SK-N-SH (cell line): ENCODE data around the gene PRKN. TPM values are rescaled to one million over a fixed set of nuclear protein-coding genes. Genes with fewer than 3 reads are reported as not detected.

Experiments used
- CTCF ChIA-PET: fragments of 300-600, 350-600 bp; formaldehyde crosslinking; extraction: SDS; loops from one replicate; lab custom pipeline; 2021; lab: Yijun Ruan, JAX
- POLR2A ChIA-PET: fragments of 350-600 bp; sonication (Branson Sonifier 250); formaldehyde crosslinking; extraction: SDS; loops from one replicate; lab custom pipeline; 2020; ENCODE audit warnings: antibody characterized with exemption, inconsistent platforms; lab: Yijun Ruan, JAX
- DNase-seq: peaks from one replicate; pipeline ENCODE4 v3.0.0; 2012
- H2AFZ ChIP-seq: fragments of 200-600 bp; sonication (generic); 2 replicates; pipeline ENCODE4 v1.8.1; 2016; ENCODE audit warnings: antibody characterized with exemption, mild to moderate bottlenecking, low read depth
- H3F3A ChIP-seq: fragments of 200-600 bp; sonication (generic); replicated peaks from 2 replicates; pipeline ENCODE3; 2016; ENCODE audit warnings: antibody characterized with exemption, mild to moderate bottlenecking; ENCODE audit not compliant: insufficient read depth
- H3K27ac ChIP-seq, 2 experiments: fragments of 200-500 bp in 1 of 2; fragments of 200-600 bp in 1 of 2; sonication (Bioruptor generic) in 1 of 2; sonication (generic), shearing (Covaris generic) in 1 of 2; 2 replicates each; pipeline versions ENCODE4 v1.5.1 to v1.6.1; 2014 to 2016; ENCODE audit warnings: low read depth in 2 of 2, inconsistent platforms in 1 of 2, low read length in 1 of 2, mild to moderate bottlenecking in 1 of 2, mixed read lengths in 1 of 2
- H3K27me3 ChIP-seq: fragments of 200-600 bp; sonication (generic), shearing (Covaris generic); 2 replicates; pipeline ENCODE4 v1.6.1; 2016; ENCODE audit warnings: mixed run types; ENCODE audit not compliant: insufficient read depth
- H3K36me3 ChIP-seq, 2 experiments: fragments of 200-500 bp in 1 of 2; fragments of 200-600 bp in 1 of 2; sonication (Bioruptor generic) in 1 of 2; sonication (generic) in 1 of 2; replicated peaks in 1 of 2; 2 replicates each; pipeline versions ENCODE3 to v1.5.1; 2014 to 2016; ENCODE audit warnings: low read length in 1 of 2, mild to moderate bottlenecking in 1 of 2; ENCODE audit not compliant: insufficient read depth in 2 of 2, control insufficient read depth in 1 of 2
- H3K4me1 ChIP-seq, 2 experiments: fragments of 200-500 bp in 1 of 2; fragments of 200-600 bp in 1 of 2; sonication (Bioruptor generic) in 1 of 2; sonication (generic), shearing (Covaris generic) in 1 of 2; 2 replicates each; pipeline versions ENCODE4 v1.5.1 to v1.6.1; 2014 to 2016; ENCODE audit warnings: low read depth in 1 of 2, low read length in 1 of 2, mixed run types in 1 of 2; ENCODE audit not compliant: insufficient read depth in 2 of 2, control insufficient read depth in 1 of 2
- H3K4me2 ChIP-seq: fragments of 200-600 bp; sonication (generic), shearing (Covaris generic); 2 replicates; pipeline ENCODE4 v1.6.1; 2017; ENCODE audit warnings: mixed run types
- H3K4me3 ChIP-seq, 2 experiments: fragments of 200-500 bp in 1 of 2; fragments of 200-600 bp in 1 of 2; sonication (Bioruptor generic) in 1 of 2; sonication (generic), shearing (Covaris generic) in 1 of 2; 2 replicates each; pipeline versions ENCODE4 v1.5.1 to v1.8.1; 2014 to 2016; ENCODE audit warnings: low read depth in 2 of 2, inconsistent platforms in 1 of 2, low read length in 1 of 2, mild to moderate bottlenecking in 1 of 2, mixed read lengths in 1 of 2, moderate library complexity in 1 of 2
- H3K79me2 ChIP-seq: fragments of 200-600 bp; sonication (generic); 2 replicates; pipeline ENCODE4 v1.8.1; 2017; ENCODE audit warnings: mild to moderate bottlenecking; ENCODE audit not compliant: insufficient read depth
- H3K9ac ChIP-seq: fragments of 200-600 bp; sonication (generic); 2 replicates; pipeline ENCODE4 v1.6.1; 2017; ENCODE audit warnings: mixed run types
- H3K9me2 ChIP-seq: fragments of 200-600 bp; sonication (generic); 2 replicates; pipeline ENCODE4 v1.6.1; 2017; ENCODE audit warnings: mixed run types
- H3K9me3 ChIP-seq: fragments of 200-600 bp; sonication (generic); 2 replicates; pipeline ENCODE4 v1.6.1; 2017; ENCODE audit warnings: mixed run types, mild to moderate bottlenecking, moderate library complexity
- H4K20me1 ChIP-seq: fragments of 200-600 bp; sonication (generic); 2 replicates; pipeline ENCODE4 v1.6.1; 2017; ENCODE audit warnings: mild to moderate bottlenecking, mixed run types; ENCODE audit not compliant: insufficient read depth
- EZH2phosphoT487 ChIP-seq: fragments of 200-600 bp; sonication (generic); IDR thresholded peaks from 2 replicates; pipeline ENCODE4 v1.6.1; 2017; ENCODE audit warnings: low read depth, mixed run types, mild to moderate bottlenecking, antibody characterized with exemption, moderate library complexity, borderline replicate concordance
- FOSL2 ChIP-seq: IDR thresholded peaks from 2 replicates; pipeline ENCODE4 v1.4.0; 2012; ENCODE audit warnings: low read depth, mild to moderate bottlenecking, moderate library complexity, borderline replicate concordance
- JUND ChIP-seq: IDR thresholded peaks from 2 replicates; pipeline ENCODE4 v1.4.0; 2012
- MEF2A ChIP-seq: IDR thresholded peaks from 2 replicates; pipeline ENCODE4 v1.4.0; 2012; ENCODE audit warnings: low read depth, borderline replicate concordance
- MXI1 ChIP-seq: IDR thresholded peaks from 2 replicates; pipeline ENCODE4 v1.6.1; 2012; ENCODE audit warnings: mild to moderate bottlenecking, low read depth, low read length, improper control_type of control experiment
- NFIC ChIP-seq: IDR thresholded peaks from 2 replicates; pipeline ENCODE4 v1.4.0; 2012; ENCODE audit warnings: borderline replicate concordance
- TCF12 ChIP-seq: IDR thresholded peaks from 2 replicates; pipeline ENCODE4 v1.4.0; 2012
- WGBS: methylation state at CpG from one replicate; pipeline ENCODE4 v1.1.6; 2017; ENCODE audit warnings: low lambda C conversion rate; 5-methylcytosine and 5-hydroxymethylcytosine counted together
- polyA plus RNA-seq, 3 experiments: library from polyadenylated mRNA; depleted of rRNA; stranded (reverse); fragments of >200 nt; gene quantifications; 2 replicates each; pipeline ENCODE4 v1.2.3, GENCODE V29; 2012
- TF ChIP-seq, protein P1 (sequence below): fragments of 200-600 bp; sonication (generic); IDR thresholded peaks from 2 replicates; pipeline ENCODE4 v1.6.1; 2017; ENCODE audit warnings: antibody characterized with exemption, mild to moderate bottlenecking, moderate library complexity
- TF ChIP-seq, protein P2 (sequence below): IDR thresholded peaks from 2 replicates; pipeline ENCODE4 v1.6.1; 2012; ENCODE audit warnings: mild to moderate bottlenecking, low read depth, low read length, moderate library complexity
- TF ChIP-seq, protein P3 (sequence below): IDR thresholded peaks from 2 replicates; pipeline ENCODE4 v1.4.0; 2012; ENCODE audit warnings: low read depth, borderline replicate concordance

PRKN gene
- polyA plus RNA-seq, 1 of the 3 experiments (the other 2 are of a cell fraction): 0.76 TPM

DNA sequence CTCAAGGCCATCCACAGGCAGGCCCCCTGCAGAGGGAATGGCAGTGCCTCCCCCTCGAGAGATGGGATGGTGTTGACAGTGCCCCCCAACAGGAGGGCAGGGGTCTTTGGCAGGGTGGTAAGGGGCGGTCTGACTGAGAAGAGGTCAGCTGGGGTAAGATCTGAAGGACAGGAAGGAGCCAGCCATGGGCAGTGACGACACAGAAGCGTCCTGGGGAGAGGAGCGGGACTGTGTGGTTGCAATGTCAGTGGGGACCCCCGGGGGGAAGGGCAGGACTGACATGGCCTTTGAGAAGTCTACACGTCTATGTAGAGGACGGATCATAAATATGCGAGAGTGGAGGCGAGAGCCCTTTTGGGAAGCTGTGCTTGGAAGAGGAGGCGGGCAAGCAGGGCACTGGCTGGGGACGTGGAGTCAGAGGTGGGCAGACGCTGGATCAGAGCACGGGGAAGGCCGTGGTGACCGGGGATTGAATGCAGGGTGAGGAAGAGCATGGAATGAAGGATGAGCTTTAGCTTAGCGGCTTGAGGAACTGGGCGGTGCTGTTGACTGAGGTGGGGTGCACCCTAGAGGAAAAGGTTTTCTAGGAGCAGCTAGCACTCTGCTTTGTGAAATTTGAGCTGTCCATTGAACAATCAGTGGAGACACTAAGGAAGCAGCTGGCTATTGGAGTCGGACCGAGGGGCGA, 1371.3 kb downstream of the PRKN start:
- no peaks in the 10 kb centered on the region for H4K20me1 ChIP-seq
- no peaks in the 10 kb centered on the region for H3K27me3 ChIP-seq
- H3K9me2 ChIP-seq: no peaks in the 10 kb centered on the region
- H3K9me3 ChIP-seq: no peaks in the 10 kb centered on the region
- TF ChIP-seq TCF12 (no peak), FOSL2 (no peak), NFIC (no peak), JUND (no peak)
- TF ChIP-seq, protein P1, sequence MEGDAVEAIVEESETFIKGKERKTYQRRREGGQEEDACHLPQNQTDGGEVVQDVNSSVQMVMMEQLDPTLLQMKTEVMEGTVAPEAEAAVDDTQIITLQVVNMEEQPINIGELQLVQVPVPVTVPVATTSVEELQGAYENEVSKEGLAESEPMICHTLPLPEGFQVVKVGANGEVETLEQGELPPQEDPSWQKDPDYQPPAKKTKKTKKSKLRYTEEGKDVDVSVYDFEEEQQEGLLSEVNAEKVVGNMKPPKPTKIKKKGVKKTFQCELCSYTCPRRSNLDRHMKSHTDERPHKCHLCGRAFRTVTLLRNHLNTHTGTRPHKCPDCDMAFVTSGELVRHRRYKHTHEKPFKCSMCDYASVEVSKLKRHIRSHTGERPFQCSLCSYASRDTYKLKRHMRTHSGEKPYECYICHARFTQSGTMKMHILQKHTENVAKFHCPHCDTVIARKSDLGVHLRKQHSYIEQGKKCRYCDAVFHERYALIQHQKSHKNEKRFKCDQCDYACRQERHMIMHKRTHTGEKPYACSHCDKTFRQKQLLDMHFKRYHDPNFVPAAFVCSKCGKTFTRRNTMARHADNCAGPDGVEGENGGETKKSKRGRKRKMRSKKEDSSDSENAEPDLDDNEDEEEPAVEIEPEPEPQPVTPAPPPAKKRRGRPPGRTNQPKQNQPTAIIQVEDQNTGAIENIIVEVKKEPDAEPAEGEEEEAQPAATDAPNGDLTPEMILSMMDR: no peak
- TF ChIP-seq, protein P2, sequence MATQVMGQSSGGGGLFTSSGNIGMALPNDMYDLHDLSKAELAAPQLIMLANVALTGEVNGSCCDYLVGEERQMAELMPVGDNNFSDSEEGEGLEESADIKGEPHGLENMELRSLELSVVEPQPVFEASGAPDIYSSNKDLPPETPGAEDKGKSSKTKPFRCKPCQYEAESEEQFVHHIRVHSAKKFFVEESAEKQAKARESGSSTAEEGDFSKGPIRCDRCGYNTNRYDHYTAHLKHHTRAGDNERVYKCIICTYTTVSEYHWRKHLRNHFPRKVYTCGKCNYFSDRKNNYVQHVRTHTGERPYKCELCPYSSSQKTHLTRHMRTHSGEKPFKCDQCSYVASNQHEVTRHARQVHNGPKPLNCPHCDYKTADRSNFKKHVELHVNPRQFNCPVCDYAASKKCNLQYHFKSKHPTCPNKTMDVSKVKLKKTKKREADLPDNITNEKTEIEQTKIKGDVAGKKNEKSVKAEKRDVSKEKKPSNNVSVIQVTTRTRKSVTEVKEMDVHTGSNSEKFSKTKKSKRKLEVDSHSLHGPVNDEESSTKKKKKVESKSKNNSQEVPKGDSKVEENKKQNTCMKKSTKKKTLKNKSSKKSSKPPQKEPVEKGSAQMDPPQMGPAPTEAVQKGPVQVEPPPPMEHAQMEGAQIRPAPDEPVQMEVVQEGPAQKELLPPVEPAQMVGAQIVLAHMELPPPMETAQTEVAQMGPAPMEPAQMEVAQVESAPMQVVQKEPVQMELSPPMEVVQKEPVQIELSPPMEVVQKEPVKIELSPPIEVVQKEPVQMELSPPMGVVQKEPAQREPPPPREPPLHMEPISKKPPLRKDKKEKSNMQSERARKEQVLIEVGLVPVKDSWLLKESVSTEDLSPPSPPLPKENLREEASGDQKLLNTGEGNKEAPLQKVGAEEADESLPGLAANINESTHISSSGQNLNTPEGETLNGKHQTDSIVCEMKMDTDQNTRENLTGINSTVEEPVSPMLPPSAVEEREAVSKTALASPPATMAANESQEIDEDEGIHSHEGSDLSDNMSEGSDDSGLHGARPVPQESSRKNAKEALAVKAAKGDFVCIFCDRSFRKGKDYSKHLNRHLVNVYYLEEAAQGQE: no peak
- TF ChIP-seq, all 33 proteins: peak for 0
- no peak overlapping the region for H3K27ac ChIP-seq
- no peak for DNase-seq
- CTCF ChIA-PET: interaction anchor here (0.9 to 5.3 kb wide), 4 partner anchors 15 to 426 kb away, joined by 3 to 28 read pairs (median 12); no protein-coding TSS in a partner anchor
- no peak overlapping the region for H3K9ac ChIP-seq
- no peaks in the 10 kb centered on the region for H3K36me3 ChIP-seq
- POLR2A ChIA-PET: no interaction called here
- H3K4me1 ChIP-seq: peaks cover 0 to 4% of the 10 kb centered on the region in 2 experiments; a peak in 1 of 4 replicates
- H3K4me3 ChIP-seq: no peak overlapping the region
- WGBS: 74% methylated on average over 21 of the region's 21 CpGs
- H3K4me2 ChIP-seq: no peak overlapping the region
- no peak overlapping the region for H2AFZ ChIP-seq
- H3F3A ChIP-seq: no peaks in the 10 kb centered on the region
- no peaks in the 10 kb centered on the region for H3K79me2 ChIP-seq

DNA sequence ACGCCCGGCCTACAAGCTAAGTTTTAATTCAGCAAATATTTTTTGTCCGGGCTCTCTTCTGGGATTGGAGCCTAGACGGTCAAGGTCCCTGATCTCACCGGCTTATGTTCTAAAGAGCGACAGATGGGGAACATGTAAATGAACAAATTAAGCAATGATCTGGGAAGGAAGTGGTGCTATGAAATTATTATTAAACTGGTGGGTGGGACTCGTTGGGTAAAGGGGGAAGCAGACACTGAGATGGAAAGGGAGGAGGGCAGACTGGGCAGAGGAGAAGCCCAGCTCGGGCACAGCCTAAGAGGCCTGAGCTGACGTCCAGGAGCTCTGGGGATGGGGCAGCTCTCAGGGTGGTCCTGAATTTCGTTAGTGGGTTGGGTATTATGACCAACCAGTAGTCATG, 1371.9 kb downstream of the PRKN start:
- H3K27ac ChIP-seq: no peak overlapping the region
- H4K20me1 ChIP-seq: no peaks in the 10 kb centered on the region
- no peak overlapping the region for H2AFZ ChIP-seq
- TF ChIP-seq MEF2A (no peak), MXI1 (no peak), EZH2phosphoT487 (no peak)
- TF ChIP-seq, protein P3, sequence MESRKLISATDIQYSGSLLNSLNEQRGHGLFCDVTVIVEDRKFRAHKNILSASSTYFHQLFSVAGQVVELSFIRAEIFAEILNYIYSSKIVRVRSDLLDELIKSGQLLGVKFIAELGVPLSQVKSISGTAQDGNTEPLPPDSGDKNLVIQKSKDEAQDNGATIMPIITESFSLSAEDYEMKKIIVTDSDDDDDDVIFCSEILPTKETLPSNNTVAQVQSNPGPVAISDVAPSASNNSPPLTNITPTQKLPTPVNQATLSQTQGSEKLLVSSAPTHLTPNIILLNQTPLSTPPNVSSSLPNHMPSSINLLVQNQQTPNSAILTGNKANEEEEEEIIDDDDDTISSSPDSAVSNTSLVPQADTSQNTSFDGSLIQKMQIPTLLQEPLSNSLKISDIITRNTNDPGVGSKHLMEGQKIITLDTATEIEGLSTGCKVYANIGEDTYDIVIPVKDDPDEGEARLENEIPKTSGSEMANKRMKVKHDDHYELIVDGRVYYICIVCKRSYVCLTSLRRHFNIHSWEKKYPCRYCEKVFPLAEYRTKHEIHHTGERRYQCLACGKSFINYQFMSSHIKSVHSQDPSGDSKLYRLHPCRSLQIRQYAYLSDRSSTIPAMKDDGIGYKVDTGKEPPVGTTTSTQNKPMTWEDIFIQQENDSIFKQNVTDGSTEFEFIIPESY: no peak
- TF ChIP-seq, all 33 proteins: peak for 0
- ChIA-PET CTCF (interaction anchor here (0.9 to 4.6 kb wide), 3 partner anchors 15 to 425 kb away, joined by 3 to 28 read pairs (median 4); no protein-coding TSS in a partner anchor), POLR2A (no interaction called here)
- Histone ChIP-seq H3K79me2 (no peaks in the 10 kb centered on the region), H3K4me1 (peaks cover 0 to 4% of the 10 kb centered on the region in 2 experiments; a peak in 1 of 4 replicates), H3K4me3 (no peak overlapping the region), H3F3A (no peaks in the 10 kb centered on the region), H3K9ac (no peak overlapping the region), H3K9me2 (no peaks in the 10 kb centered on the region), H3K36me3 (no peaks in the 10 kb centered on the region), H3K9me3 (no peaks in the 10 kb centered on the region), H3K4me2 (no peak overlapping the region), H3K27me3 (no peaks in the 10 kb centered on the region)
- no peak for DNase-seq
- WGBS: 67% methylated on average over 10 of the region's 10 CpGs
